HL-60/S4 treated with phorbol 12-myristate 13-acetate at 8.2 ng/mL for 4 days and 3 days (cell line): Measurements from ENCODE around the gene SLC25A23.
"Not testable (repeated sequence)": the region's sequence is repeated elsewhere in the genome, so short reads cannot be mapped to it uniquely, and the experiment has no call there.

Source experiments
- in situ Hi-C: fragments of 300-500 bp; cut with MboI; formaldehyde crosslinking; loops from 2 replicates; pipeline ENCODE4 v1.15.0; 2022; ENCODE audit warnings: low sequenced_read_pairs

Gene SLC25A23

GRCh38 chr19:6406401-6406800, 53.2 kb downstream of the SLC25A23 start:
- in situ Hi-C loops = no loop called here

- in situ Hi-C loops = no loop called here
Observed at GRCh38 chr19:6402837-6403608, 56.6 kb downstream of the SLC25A23 start.

DNA sequence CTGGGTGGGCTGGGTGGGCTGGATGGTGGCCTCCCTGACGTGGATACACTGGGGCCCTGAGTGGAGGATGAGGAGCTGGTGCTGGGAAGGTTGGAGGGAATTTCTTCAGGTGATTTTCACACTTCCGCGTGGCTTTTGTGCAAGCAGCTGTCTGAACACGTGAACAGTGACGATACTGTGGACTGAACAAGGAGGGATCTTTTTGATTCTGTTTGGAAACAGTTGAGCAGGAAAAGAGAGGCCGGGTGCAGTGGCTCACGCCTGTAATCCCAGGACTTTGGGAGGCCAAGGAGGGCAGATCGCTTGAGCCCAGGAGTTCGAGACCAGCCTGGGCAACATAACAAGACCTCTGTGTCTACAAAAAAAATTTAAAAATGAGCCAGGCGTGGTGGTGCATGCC, 57.5 kb downstream of the SLC25A23 start:
- in situ Hi-C loops = no loop called here

GRCh38 chr19:6400062-6400944, 59.3 kb downstream of the SLC25A23 start:
- in situ Hi-C loops = not testable (repeated sequence)

DNA sequence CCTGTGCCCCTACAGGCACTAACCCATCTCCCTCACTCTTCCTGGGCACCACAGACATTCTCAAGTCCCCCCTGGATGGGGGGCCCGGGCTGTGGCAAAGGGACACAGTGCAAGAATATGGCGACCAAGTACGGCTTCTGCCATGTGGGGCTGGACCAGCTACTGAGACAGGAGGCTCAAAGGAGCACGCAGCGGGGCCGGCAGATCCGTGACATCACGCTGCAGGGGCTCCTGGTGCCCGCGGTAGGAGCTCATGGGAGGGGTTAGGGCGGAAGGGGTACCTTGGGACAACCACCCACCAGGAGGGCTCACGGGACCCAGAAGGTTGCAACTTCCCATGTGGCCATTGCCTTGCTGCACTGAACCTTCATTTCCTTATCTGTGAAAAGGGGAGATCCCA, 63.3 kb downstream of the SLC25A23 start:
- in situ Hi-C loops = no loop called here

- in situ Hi-C loops = no loop called here
Observed at GRCh38 chr19:6394831-6395230, 64.8 kb downstream of the SLC25A23 start.

DNA sequence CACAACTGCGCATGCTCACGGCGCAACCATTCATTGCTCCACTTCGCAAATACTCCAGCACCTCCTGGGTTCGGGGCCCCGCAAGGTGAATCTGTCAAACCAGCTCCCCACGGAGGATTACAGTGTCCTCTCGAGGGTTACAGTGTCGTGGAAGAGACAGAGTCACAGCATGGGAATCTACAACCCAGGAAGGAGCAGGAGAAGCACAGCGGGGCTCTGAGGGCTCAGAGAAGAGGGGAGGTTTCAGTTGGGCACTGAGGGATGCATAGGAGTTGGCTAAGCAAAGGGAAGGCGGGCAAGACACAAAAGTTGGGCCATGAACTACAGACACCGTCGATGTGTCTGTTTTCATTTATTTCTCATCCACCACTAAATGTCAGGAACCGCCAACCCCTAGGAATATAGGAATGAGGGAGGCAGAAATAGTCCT, 65.6 kb downstream of the SLC25A23 start:
- in situ Hi-C loops = no loop called here

DNA sequence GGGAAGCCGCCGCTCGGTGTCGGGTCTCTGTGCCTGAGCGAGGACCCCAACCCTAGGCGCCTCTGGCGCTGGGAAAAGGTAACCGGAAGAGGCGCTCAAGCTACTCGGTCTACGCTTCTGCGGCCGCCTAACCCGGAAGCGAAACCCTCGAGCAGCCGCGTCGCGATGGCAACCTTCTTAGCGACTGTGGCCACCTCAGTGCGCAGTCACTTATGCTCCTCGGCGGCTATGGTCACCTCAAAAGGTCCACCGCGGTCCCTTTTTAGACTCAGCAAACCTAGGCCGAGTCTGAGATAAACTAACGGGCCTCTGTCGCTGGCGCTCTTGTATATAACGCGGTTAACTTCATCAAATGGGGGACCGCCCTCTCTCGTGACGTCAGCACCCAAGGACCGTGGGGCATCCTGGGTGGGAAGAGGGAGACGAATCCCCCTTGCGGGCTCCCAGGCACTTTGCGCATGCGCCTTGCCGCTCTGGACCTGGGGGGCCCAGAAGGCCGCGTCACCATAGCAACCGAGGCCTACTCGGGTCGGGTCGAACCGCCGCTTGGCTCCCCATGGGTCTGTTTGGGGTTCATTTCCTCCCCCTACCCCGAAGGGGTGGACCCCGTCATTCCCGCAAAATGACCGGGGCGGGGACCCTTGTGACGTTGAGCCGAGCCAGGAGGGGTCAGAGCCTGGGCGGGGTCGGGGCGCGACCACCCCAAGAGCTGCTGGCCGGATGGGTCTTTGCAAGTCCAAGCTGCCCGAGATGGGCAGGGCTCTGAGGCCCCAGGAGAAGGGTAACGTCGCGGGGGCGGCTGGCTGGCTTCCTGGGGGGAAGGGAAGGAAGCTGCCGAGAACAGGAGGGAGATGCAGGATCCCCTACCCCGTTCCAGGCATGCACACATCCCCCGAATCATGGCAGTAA, 66.3 kb downstream of the SLC25A23 start, which contains the start of gene GTF2F1:
Gene GTF2F1 (minus strand): TSS at position 91 of the 909 bp plus-strand sequence. CDS start 169 bp downstream, outside the sequence.
- in situ Hi-C loops = no loop called here

DNA sequence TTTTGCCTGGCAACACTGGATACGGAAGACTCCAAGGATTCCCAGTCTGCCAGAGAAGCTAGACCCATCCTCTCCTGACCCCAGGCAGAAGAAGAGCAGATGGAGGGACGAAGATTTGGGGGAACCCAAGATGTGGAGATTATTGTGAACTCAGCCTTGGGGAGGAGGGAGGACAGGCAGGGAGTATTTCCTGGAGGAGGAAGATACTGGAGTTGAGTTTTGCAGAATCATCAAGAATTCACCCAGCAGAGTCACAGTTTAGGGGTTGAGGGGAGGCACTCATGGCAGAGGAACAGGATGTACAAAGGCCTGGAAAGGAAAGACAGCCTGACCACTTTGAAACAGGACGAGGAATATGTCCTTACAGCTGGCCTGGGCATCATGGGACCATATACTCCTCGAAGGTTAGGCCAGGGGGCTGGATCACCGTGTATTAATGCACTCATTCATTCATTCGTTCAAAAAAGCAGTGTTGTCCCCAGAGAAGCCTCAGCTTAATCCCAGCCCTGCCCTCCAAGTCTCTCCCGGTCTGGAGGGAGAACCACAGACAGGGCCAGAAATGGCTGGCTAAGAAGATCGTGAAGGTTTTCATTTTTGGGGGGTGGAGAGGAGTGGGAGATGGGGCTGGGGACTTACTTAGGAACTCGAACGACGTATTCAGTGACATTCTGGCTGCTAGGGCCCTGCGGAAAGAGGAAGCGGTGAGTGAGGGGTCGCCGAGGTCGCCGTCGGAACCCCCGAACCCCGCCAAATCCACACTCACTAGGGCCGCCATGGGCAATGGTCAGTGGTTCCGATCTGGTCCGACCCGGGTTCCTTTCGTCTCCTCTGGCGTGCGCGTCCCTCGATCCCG, 67.1 kb downstream of the SLC25A23 start:
- in situ Hi-C loops = no loop called here
